GM21825 (cell line): Measurements from ENCODE around the gene PPCS.

ENCODE experiments used
- ATAC-seq: cut with Tn5 transposase; IDR thresholded peaks from one replicate; pipeline ENCODE4 v1.9.1; 2021; ENCODE audit warnings: mild to moderate bottlenecking, moderate library complexity; ENCODE audit not compliant: unreplicated experiment

The PPCS gene

DNA sequence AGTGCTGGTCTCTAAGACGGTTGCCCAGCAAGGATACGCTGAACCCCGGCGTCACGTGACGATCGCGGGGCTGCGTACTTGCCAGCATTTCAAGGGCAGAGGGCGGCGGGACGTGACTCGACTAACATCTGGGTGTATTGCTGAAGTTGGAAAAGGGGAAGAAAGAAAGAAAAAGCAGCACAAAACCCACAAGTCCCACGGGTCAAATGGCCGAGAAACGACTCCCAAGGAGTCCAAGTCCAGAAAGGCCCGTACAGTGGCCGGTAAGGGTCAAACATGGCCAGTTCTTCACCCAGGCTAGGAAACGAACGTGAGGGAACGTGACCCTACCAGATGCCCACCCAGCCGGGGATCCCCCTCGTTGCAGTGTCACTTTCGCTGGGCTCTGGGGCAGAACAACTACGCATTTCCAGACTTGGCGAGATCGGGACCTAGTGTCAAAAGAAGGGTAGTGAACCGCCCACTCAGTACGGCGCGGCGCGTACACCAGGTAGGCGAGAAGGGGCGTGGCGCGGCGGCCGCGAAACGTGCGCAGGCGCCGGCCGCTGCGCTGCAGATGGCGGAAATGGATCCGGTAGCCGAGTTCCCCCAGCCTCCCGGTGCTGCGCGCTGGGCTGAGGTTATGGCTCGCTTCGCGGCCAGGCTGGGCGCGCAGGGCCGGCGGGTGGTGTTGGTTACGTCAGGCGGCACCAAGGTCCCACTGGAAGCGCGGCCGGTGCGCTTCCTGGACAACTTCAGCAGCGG, at the start of gene PPCS, which contains the start of gene ZMYND12:
Gene PPCS (plus strand): TSS at position 534 of the 744 bp plus-strand sequence. CDS start 23 bp downstream, at position 557.
Gene ZMYND12 (minus strand): TSS at position 13 of the 744 bp plus-strand sequence. CDS start 25 bp downstream, outside the sequence.
- peak; percentile 71 for ATAC-seq

DNA sequence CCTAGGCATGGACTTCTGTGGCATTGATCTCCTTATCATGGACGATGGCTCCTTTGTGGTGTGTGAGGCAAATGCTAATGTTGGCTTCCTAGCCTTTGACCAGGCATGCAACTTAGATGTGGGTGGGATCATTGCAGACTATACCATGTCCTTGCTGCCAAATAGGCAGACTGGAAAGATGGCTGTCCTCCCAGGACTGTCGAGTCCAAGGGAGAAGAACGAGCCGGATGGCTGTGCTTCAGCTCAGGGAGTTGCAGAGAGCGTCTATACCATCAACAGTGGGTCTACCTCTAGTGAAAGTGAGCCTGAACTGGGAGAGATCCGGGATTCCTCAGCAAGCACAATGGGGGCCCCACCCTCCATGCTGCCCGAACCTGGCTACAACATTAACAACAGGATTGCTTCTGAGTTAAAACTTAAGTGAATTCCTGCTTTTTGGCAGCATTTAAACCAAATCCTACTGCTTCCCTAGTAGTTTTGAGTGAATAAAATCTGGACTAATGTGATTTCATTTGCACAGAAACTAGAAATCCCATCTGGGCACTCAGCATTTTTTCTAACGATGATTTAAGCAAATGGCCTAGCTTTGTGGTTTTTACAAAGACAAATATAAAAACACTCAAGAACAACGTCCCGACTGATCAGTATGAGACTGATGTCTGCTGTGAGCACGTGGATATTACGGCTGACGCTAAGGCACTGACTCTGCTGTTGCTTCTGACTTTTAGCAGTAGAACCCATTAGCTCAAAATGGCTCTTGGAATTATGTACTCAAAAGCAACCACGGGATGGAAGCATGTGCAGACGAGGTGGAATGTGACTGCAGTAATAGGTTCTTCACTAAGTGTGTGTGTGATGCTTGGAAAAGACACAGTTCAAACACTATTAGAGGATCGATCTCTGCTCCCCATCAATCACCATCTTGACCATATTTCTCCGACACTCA, 41.5 kb upstream of the PPCS start:
- no peak for ATAC-seq

DNA sequence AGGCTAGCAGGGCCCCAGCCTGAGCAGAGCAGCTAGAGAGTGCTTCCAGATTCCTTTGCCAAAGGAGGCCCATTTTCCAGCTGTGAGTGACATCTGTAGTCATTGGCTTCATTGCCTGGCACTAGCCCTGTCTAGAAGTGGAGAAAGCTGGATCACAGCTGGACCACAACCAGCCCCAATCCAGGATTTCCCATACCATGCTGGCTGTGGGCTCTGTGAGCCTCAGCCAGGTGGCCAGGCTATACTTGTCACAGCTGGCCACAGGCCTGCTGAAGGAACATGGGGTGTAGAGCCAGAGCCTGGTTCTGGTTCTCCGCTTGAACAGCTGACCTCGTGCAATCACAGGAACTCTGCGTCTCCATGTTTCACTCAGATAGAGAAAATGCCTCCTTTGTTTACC, 39.2 kb upstream of the PPCS start:
- no peak for ATAC-seq

DNA sequence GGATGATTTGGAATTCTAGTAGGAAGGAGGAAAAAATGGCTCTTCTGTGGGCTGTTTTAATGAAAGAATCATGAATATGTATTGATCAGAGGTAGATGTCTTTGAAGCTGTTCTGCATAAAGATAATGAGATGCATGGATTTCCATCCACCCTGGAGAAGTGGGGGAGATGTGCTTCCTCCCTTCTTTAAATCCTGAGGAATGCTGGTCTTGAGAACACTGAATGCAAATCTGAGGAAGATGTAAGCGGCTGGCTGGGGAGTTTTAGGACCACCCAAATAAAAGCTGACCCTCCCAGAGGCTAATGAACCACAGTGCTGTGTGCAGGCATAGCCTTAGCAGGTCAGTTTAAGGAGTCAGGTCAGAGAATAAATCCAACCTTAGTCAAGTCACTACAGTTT, 37.8 kb upstream of the PPCS start:
- ATAC-seq, result no peak

DNA sequence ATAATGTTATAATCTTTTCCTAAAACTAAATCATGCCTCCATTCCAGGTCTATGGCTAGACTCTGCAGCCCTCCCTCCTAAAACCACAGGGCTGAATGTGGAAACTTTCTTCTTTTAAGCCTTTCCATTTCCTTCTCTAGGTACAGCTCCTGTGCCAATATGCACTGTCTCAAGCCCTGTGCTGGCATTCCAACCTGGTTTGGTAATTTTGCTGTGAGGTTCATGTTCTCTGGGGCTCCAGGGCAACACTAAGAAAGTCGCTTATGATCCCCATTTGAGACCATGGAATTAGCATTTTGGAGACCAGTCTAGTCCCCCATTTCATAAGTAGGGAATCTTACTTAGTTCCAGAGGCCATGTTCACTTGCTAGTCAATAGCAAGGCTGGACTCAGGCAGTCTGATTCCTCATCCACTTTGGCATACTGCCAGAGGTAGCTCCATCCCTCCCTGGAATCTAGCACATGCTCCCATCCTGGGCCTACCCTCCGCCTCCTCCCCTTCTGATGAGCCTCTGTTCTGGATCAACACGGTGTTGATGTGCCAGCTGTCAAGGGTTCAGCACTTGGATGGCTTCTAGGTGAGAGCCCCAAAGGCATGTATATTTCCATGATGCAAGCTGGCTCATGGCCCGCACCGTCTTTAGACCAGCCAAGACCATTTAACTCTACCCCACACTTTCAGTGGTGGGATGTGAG, 37.1 kb upstream of the PPCS start:
- ATAC-seq, result no peak

DNA sequence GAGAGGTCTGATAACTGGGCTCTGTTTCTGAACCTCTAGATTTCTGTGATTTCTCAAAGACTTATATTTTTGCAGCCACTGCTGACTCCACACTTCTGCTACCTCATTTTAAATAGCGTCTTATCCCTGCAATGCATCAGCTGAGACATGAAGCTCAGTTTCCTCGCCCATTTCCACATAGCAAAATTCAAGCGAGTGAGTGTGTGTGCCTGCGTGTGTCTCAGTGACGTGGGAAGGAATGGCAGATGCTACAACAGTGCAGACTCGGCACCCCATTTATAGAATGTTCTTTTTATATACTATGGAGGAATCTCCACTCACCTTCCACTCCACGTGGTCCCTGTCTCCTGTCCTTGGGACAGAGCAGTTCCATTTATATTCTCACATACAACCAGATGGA, 36.2 kb upstream of the PPCS start:
- ATAC-seq, result no peak

DNA sequence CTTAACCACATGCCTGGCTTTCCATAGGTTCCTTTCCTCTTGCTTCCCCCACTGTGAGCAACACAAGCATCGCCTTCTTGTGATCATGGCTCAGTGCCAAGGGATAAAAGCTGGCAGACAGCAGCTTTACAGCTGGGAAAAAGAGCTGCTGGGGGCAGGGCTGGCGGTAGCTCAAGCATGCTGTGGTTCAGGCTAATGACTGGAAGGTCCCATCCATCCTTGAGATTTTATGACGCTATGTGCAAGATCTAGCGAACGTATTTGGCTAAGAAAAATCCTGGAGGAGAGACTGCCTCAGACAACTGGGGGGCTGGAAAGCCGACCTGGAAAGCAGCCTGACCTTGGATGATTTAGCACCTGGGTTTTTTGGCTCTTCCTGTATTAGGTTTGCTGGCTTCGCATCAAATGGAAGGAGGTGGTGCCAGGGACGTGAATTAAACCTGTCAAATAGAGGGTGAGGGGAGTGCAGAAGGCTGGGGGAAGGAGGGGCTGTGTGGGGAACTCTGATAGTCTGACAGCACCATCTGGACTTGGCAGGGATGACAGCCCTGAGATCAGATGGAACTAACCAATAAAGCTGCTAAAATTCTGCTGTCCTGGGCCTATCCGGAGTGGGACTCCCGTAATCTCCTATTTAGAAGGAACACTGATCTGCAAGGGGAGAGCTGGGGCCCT, 35.3 kb upstream of the PPCS start:
- ATAC-seq, result no peak

DNA sequence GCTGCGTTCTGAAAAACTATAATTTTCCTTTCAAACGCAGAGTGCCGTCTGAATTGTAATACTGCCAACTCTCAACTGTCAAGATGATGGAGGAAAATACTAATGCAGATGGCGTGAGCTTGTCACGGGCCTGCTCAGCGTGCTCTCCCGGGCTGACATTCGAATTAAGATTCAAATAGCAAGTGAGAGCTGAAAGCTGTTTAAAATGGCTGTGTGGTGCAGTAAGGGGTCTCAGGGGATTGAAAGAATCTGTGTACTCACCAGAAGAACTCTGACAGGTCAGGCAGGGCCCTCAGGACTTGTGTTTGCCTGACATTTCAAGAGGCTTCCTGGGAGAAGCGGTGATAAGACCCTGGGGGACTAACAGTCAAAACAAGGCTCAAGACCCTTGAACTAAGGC, 33.6 kb upstream of the PPCS start:
- ATAC-seq, result no peak

DNA sequence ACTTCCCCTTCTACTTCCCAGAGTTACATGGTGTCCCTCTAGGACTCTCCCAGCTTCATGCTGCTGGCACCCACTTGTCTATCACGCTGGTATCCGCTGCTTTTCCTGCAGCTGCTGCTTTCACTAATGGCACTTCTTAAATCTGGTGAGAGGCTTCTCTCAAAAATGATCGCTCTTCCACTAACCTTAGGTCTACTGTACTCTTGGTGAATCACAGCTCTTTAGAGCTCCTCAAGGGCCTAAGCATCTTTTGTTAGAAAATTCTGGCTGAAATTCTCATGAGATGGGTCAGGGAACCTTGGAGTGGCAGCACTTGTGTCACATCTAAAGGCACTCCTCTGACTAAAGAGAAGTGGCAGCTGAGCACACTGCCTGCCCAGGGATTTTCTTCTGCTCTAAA, 32.7 kb upstream of the PPCS start:
- ATAC-seq, result no peak

DNA sequence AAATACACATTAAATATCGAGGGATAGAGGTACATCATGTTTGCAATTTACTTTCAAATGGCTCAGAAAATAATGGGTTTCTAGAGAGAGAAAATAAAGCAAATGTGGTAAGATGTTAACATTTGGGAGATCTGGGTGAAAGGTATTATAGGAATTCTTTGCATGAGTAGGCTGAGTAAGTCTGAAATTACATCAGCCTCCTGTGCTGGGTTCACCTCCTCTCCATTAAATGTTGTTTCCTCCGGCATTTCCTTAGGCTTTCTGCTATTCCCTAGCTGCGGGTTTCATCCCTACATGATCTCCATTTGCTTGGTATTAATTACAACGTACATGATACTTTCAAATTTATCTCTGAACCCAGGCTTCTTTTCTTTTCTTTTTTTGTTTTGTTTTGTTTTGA, 32.1 kb upstream of the PPCS start:
- ATAC-seq, result no peak

DNA sequence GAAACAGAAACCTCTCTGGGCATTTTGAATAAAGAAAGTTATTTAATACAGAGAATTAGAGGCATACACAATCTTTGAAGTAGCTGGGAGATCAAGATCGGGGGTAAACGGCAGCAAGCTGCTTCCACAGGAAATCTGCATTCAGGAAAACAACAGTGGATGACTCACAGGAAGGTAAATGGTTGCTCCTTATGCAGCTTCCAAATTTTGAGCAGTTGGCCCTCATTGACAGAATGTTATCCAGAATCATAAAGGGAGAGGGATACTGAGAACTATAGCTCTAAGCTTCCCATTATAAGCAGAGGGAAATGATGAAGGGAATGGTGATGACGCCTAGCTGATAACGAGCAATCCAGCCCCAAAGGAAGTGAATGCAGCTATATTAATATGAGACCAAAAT, 29.1 kb upstream of the PPCS start:
- ATAC-seq, result no peak

DNA sequence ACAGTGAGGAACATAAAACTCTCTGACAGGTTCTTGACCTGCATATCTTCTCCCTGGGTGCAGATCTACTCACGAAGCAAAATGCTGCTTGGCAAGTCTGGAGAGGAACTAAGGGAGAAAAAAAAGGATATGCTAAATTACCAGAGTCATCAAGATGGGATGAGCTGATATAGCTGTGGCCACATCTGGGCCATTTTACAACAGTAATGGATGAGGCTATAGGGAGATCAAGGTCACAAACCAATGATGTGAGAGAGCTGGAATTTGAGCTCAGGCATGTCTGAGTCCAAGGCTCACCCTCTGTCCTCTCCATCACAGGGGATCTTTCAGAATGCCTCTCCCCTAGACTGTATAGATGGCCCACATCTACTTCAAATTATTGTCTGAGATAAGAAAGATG, 26.7 kb upstream of the PPCS start:
- no peak for ATAC-seq

DNA sequence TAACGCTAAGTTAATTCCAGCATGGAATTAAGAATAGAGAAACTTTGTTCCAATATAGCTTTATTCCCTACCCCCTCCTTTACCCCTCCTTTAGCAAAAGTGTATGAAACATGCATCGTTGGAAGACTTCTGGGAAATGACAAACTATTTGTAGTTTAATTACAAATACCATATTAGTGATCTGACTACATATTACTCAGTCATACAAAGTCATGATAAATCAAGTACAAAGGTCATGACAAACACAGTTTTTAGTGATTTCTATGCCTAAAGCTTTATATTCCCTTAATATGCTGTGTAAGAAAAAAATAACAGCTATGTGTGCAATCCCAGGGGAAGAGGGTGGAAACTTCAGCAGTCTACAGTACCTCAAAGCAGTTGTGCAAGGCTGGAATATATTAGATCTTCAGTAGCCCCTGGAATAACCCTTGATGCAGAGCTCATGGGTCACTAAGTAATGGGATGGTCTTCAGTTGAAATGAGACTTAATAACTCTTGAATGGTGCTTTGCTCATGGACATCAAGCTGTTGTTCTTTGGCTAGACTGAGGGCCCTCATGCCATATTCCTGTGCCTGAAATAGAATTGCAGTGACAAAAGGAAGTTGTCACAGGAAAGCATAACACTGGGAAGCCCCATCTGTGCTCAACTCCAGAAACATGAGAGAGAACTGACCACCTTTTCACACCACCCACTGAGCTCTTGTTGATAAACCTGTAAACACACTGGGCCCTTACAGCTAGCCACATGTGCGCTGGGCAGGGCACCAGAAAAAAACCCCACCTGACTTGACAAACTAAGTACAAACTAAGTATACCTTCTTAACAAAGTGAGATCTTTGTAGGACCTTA, 25.8 kb upstream of the PPCS start:
- ATAC-seq, result no peak

DNA sequence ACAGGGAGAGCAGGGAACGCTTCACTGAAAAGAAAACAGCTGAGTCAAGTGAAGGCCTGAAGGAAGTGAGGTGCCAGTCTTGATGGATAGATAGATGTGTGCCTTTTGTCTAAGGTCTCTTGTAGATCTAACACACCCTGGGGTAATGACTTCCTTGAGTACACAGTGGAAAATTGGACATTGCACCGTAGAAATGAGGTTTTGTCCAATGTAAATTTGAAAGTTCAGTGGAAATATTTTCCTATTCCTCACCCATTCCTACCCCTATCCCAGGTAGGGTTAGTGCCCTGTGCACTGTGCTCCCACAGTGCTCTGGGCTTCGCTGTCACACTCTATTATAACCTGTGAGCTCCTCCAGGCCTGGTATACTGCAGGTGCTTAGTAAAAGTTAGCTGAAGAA, 24.8 kb upstream of the PPCS start:
- no peak for ATAC-seq

DNA sequence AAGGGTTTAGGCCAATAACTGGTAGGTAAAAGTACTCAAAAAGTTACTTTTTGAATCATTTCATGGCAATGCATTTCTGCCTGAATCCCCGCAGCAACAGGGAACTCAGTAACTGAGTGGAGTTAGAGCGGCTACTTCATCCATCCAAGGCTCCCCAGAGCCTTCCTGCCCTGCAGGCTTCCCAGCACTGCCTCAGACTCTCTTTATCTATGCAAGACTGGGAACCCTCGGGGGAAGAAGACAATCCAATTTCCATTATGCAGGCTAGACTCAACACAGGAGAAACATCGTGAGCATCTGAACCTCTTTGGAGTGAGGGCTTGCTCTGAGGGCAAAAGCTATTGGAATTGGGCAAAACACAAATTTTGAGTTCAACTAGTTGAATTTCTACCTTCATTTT, 23.6 kb upstream of the PPCS start:
- no peak for ATAC-seq

DNA sequence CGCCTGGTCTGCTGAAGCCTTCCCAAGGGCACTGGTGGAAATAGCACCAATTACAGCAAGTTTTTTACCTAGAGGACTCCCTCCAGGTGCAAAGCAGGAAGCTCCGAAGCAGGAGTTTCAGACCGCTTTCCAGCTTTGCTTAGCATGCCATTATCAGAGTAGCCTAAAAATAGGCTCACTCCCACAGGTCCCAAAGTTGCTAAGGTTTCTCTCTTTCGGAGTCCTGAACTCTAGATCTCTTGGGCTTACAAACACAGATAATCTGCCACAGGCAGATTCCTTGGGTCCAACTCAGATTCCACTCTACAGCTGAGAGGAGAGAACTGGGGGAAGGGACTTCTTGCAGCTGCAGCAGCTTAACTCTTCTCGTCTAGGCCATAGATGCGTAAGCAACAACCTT, 23.0 kb upstream of the PPCS start:
- ATAC-seq, result no peak

DNA sequence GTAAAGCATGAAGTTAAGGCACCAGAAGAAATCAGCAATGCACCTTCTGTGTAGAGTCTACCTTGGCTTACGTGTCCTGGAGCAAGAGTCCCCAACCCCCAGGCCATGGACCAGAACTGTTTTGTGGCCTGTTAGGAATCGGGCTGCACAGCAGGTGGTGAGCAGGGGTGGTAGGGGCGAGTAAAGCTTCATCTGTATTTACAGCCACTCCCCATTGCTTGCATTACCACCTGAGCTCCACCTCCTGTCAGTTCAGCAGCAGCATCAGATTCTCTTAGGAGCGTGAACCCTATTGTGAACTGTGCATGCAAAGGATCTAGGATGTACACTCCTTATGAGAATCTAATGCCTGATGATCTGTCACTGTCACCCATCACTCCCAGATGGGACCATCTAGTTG, 22.0 kb upstream of the PPCS start:
- ATAC-seq, result no peak

DNA sequence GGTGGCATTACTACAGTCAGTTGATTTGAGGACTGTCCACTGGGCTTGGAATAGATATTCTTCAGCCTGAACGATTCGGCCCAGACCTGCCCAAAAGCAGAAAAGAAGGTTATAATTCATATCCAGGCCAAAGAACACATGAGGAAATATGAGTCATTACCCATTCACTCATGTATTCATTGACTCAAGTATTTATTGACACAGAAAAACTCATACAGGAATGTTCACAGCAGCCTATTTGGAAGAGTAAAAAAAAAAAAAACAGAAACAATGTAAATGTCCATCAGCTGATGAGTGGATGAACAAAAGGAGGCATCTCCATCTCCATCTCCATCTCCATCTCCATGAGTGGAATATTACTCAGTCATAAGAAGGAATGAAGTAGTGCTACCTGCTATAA, 16.4 kb upstream of the PPCS start:
- no peak for ATAC-seq

DNA sequence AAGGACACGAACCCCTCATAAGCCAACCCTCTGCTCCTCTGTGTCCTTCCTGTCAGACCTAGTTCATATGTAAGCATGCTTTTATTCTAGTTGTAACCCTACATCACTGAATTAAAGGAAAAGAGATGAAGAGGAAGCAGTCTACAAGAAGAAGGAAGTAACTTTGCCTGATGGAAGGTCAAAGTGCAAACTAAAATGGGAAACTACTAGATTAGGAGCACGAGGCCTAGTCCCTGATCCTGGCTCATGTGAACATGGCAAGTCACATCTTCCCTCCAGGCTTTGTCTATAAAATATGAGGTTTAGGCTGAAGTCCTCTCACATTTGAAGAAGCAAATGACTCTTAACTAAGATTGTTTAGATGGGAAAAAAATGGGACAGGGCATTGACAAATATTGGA, 13.7 kb upstream of the PPCS start:
- no peak for ATAC-seq

DNA sequence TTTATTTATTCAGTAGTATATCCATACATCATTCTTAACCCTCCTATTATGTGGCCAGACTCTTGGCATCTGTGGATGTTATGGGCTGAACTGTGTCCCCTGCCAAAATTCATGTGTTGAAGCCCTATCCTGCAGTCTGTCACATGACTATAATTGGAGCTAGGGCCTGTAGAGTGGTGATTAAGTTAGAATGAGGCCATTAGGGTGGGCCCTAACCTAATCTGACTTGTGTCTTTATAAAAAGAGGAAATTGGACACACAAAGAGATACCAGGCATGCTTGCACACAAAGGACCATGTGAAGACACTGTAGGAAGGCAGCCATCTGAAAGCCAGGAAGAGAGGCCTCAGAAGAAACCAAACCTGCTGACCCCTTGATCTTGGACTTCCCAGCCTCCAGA, 7.1 kb upstream of the PPCS start:
- ATAC-seq, result no peak
